ENCODE data around the gene CFAP46.

Gene CFAP46

DNA sequence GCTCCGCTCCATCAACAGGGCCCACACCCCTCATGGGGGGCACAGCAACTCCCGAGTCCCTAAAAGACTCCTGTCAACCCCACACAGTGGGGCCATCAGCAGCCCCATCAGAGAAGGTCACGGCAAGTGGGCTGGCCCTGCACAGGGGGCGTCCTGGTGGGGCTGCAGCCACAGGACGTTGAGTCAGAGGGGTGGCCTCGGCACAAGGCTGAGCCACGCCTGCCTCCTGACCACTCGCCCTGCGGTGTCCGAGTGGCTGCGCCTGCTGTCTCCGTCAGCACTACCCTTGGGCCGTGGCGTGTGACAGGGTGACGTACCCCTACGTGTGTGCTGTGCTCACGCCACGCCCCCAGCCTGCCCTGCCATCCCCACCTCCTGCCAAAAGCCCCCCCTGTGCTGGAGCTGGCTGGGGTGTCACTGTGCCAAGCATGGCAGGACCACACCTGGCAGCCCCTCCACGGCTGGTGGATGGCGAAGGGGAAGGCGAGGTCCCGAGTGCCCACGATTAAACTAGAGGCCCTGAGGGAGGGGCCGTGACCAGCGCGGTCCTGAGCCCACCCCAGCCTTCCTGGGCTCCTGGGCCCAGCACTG is 130.4 kb downstream of the CFAP46 start:
- no peak for DNase-seq (ENCODE audit: low spot score)
- Histone ChIP-seq H3K27ac (no peak overlapping the region), H3K4me3 (no peak overlapping the region)
- TF ChIP-seq, protein P1, sequence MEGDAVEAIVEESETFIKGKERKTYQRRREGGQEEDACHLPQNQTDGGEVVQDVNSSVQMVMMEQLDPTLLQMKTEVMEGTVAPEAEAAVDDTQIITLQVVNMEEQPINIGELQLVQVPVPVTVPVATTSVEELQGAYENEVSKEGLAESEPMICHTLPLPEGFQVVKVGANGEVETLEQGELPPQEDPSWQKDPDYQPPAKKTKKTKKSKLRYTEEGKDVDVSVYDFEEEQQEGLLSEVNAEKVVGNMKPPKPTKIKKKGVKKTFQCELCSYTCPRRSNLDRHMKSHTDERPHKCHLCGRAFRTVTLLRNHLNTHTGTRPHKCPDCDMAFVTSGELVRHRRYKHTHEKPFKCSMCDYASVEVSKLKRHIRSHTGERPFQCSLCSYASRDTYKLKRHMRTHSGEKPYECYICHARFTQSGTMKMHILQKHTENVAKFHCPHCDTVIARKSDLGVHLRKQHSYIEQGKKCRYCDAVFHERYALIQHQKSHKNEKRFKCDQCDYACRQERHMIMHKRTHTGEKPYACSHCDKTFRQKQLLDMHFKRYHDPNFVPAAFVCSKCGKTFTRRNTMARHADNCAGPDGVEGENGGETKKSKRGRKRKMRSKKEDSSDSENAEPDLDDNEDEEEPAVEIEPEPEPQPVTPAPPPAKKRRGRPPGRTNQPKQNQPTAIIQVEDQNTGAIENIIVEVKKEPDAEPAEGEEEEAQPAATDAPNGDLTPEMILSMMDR (IDR thresholded peaks at IDR 0.05): no peak

- no peak for DNase-seq (ENCODE audit: low spot score)
- TF ChIP-seq, protein P1 (IDR thresholded peaks at IDR 0.05): no peak
- no peak overlapping the region for H3K27ac ChIP-seq
- no peak overlapping the region for H3K4me3 ChIP-seq
These were observed 131.3 kb downstream of the CFAP46 start for GRCh38 chr10:132810807-132811700.

DNA sequence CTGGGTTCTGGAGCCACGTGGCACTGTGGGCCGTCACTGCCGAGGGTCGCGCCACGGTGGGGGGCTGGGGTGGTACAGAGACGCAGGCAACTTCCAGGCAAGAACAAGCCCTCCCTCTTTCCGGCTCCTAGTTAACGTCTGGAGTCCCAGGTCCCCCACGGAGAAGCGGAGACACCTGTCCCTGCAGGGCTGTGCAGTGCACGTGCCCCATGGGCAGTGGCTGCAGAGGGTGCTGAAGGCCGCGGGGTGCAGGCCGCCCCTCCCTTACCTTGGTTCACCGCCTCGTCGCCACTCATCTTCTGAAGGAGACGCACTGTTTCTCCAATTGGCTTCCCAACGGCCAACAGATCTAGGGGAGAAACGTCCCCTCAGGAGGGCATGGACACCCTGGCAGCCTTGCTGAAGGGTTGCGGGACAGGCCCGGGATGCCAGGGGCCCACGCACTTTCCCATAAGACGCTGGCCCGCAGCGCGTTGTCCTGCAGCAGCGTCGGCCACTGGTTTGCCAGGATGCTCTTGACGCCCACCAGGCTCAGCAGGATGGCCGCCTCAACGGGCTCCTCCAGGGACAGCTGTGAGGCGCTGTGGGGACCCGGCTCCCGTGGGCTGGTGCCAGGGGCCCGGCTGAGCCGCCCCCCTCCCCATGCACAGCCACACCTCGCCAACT is 132.1 kb downstream of the CFAP46 start:
- H3K4me3 ChIP-seq: no peak overlapping the region
- H3K27ac ChIP-seq: no peak overlapping the region
- TF ChIP-seq, protein P1 (IDR thresholded peaks at IDR 0.05): no peak
- no peak for DNase-seq (ENCODE audit: low spot score)

GRCh38 chr10:132809232-132810140 is 132.9 kb downstream of the CFAP46 start:
- Histone ChIP-seq H3K4me3 (no peak overlapping the region), H3K27ac (no peak overlapping the region)
- no peak for DNase-seq (ENCODE audit: low spot score)
- TF ChIP-seq, protein P1 (IDR thresholded peaks at IDR 0.05): no peak

DNA sequence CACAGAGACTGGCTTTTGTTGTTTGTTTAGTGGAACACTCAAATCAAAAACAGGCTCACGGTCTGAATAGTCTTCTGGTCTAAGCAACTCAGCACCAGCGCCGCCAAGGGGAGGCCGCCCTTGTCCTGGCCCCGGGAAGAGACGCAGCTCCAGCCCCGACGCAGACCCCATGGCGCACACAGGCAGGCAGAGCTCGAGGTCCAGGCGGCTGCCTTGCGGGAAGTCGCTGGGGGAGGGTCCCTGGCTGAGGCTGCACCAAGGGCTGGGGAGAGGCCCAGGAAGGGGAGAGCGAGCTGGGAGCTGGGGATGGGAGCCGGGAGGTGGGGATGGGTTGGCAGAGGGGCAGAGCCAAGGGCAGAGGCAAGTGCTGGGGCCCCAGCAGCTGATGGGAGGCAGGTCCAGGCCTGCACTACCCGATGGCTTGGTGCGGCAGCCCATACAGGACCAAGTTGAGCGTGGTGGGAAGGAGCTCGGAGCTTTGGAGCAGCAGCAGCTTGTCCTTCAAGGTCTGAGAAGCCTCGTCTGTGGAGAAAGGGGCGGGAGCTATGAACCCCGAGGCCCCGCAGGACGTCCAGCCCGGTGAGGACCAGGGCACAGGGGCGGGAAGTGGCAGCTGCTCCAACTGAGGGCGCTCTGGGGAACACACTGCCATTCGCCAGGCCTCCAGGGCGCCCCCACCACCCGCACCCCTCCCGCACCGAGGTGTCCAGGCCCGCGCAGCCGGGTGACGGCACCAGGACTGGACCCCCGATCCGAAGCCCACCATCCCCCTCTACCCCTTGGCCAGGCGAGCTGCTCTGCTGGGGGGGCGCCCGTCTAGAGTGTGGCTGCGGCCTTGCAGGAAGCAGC is 133.8 kb downstream of the CFAP46 start:
- H3K27ac ChIP-seq: no peak overlapping the region
- no peak for DNase-seq (ENCODE audit: low spot score)
- TF ChIP-seq, protein P1 (IDR thresholded peaks at IDR 0.05): no peak
- no peak overlapping the region for H3K4me3 ChIP-seq

GRCh38 chr10:132807621-132808049 is 134.7 kb downstream of the CFAP46 start:
- DNase-seq (ENCODE audit: low spot score): no peak
- TF ChIP-seq, protein P1 (IDR thresholded peaks at IDR 0.05): no peak
- H3K4me3 ChIP-seq: no peak overlapping the region

More at GRCh38 chr10:132807621-132808049, 134.7 kb downstream of the CFAP46 start:
- no peak overlapping the region for H3K27ac ChIP-seq

Data from coronary artery (tissue), 2 donors.